Measurements from ENCODE around the gene CASP9.
"Not testable (repeated sequence)": the region's sequence is repeated elsewhere in the genome, so short reads cannot be mapped to it uniquely, and the experiment has no call there.

The CASP9 gene

GRCh38 chr1:15493869-15494390 is 30.1 kb downstream of the CASP9 start:
- DNase-seq: no peak

DNA sequence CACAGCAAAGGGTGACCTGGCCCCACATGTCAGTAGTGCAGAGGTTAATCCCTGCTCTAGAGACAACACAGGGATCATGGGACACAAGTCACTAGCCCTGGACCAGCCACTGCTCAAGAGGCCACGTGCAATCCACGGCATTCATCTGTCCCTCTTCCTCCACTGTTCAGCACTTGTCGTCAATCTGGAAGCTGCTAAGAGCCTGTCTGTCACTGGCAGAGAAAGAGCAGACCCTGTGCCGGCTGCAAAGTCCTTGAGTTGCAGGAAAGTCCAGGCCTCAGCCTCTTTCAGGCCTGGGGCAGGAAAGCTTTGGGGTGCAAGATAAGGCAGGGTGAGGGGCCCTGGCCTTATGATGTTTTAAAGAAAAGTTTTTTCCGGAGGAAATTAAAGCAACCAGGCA is 31.4 kb downstream of the CASP9 start:
- DNase-seq: no peak

GRCh38 chr1:15491010-15491409 is 33.0 kb downstream of the CASP9 start:
- DNase-seq: not testable (repeated sequence)

DNA sequence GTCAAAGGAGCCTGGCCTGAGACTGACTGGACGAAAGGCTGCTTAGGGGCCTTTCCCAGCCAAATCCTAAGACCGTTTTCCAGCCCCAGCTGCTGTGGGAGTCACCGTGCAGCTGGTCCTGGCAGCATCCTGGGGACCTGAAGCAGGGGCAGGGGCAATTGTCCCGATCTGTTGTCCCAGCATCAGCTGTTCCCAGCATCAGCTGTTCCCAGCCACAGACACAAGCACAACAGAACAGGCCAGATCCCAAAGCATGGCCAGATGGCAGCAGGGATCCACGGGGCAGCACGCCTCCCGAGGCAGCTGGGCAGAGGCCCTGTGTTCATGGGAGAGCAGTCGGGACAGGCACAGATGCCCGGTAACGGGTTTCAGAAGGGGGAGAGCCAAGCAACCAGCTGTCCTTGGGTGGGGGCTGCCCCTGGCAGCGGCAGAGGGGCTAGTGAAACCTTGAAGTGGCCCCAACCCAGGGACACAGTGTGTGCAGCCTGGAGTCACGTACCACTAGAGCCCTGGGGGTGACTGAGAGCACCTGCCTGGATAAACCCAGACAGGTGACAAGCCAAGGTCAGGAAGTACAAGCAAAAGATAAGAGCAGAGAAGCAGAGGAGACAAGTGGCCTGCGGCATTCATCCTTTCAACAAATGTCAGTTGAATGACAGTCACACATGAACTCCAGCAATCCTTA is 34.8 kb downstream of the CASP9 start:
- peak; percentile 91 for DNase-seq

DNA sequence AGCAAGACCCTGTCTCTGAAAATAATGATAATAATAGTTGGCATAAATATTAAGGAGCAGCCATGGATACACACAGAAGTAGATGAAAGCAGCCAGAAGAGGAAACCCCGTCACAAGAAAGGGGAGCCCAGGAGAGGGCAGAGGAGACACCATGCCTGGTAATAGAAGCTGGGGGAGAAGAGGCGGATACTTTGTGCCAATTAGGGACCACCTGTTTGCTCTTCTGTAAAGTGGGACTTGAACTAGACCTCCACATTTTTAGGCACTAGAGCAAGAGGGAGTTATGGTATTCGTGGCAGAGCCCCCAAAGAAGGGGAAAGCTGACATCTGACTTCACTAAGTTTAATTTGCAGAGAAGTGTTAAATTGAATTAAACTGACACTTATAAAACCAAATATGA is 35.6 kb downstream of the CASP9 start:
- no peak for DNase-seq

GRCh38 chr1:15486844-15487610 is 37.0 kb downstream of the CASP9 start:
- not testable (repeated sequence) for DNase-seq

- DNase-seq: no peak
These were observed 38.4 kb downstream of the CASP9 start for GRCh38 chr1:15485636-15486035.

DNA sequence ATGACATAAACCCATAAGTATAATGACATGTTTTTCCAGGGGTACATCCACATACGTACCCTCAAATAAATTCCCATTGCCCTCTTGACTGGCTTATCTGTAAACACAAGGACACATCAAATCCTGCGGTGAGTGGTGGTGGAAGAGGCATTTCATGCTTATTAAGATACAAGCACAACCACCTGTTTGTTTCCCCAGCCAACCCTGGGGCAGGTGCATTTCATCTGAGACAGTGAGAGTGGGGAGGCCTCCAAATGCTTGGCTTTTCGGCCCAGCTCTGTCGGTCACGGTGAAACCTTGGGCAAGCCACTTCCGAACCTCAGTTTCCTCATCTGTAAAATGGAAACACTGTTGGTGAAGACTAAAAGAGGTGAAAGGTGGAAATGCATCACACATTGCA is 39.6 kb downstream of the CASP9 start:
- not testable (repeated sequence) for DNase-seq

- no peak for DNase-seq
These were observed 40.0 kb downstream of the CASP9 start for GRCh38 chr1:15483971-15484370.

GRCh38 chr1:15482983-15483543 is 41.0 kb downstream of the CASP9 start:
- not testable (repeated sequence) for DNase-seq

DNA sequence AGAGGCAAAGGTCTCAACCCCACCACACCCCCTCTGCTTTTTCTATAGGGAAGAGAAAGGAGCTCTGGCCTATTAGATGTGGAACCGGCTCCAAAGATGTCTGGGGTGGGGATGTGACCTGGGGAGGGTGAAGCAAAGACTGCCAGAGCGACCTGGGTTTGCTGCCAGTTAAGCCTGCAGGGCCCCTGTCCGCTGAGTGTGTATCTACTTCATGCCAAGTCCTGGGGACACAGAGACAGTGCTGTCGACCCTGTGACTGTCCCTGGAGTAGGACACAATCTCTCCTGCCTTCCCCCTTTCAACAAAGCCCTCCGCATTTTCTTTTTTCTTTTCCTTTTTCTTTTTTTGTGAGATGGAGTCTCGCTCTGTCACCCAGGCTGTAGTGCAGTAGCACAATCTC is 41.6 kb downstream of the CASP9 start:
- not testable (repeated sequence) for DNase-seq

DNA sequence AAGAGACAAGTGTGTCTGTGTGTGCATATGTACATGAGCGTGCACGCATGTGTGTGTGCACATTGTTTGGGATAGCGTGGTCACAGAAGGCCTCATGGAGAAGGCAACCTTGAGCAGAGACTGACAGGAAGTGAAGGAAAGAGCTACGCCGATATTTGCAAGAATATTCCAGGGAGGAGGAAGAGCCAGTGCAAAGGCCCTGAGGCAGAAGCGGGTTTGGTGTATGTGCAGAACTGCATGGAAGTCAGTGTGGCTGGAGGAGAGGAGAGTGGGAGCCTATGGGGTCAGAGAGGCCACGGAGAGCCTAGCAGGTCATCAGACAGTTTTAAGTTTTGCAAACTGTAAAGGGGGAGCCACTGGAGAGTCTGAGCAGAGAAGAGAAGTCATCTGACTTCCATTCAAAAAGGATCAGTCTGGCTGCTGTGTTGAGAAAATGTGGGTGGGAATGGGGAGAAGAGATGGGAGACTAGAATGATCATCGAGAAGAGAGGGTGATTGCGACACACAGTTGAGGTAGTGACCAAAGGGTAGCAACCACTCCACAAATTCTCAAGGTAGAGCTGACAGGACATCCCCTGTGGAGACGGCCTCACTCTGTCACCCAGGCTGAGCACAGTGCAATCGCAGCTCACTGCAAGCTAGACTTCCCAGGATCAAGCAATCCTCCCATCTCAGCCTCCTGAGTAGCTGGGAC is 44.2 kb downstream of the CASP9 start:
- no peak for DNase-seq

DNA sequence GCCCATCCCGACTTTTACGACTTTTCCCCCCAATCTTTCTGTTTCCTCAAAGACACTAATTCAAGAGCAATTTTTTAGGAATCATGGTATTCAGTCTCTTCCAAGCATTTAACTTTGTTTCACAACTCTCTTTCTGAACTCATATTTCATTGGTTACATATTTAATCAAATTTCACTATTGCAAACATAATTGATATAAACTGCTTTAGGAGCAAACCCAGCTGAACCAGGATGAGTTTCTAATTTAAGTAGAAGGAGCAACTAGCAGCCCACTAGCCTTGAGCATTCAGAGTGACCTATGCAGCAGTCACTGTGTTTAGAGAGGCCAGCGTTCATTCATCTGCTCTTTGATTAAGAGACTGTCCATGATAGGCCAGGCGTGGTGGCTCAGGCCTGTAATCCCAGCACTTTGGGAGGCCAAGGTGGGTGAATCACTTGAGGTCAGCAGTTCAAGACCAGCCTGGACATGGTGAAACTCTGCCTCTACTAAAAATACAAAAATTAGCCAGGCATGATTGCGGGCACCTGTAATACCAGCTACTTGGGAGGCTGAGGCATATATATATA is 46.3 kb downstream of the CASP9 start:
- DNase-seq: no peak

- no peak for DNase-seq
These were observed 47.1 kb downstream of the CASP9 start for GRCh38 chr1:15476927-15477326.

DNA sequence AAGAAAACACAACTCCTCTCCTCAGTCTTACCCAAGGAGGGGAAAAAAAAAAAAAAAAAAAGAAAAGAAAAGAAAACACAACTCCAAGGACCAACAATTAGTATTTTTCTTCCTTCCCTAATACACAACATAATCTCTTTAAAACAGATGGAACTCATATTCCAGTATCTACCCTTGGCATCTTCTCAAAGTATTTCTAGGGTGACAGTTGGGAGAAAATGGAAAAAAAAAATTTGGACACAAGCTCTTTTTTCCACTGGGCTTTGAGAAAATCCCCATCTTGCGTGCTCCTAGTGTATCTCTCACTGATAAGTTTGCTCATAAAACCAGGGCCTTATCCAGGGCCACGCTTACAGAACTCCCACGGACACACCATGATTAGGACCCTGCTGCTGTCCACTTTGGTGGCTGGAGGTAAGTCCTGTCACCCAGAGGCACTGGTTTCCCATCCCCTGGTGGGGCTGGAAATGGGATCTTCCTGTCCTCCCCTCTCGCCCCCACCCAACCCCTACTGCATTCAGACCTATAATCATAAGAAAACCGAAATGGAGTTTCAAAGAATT is 48.2 kb downstream of the CASP9 start, which contains the start of gene CELA2B:
TSS of gene CELA2B (plus strand) at position 353 of the 563 bp plus-strand sequence. CDS start at position 375, 22 bp downstream.
- peak; percentile 16 for DNase-seq

- DNase-seq: no peak
These were observed 51.4 kb downstream of the CASP9 start for GRCh38 chr1:15472587-15472986.

- not testable (repeated sequence) for DNase-seq
These were observed 52.3 kb downstream of the CASP9 start for GRCh38 chr1:15471723-15472122.

DNA sequence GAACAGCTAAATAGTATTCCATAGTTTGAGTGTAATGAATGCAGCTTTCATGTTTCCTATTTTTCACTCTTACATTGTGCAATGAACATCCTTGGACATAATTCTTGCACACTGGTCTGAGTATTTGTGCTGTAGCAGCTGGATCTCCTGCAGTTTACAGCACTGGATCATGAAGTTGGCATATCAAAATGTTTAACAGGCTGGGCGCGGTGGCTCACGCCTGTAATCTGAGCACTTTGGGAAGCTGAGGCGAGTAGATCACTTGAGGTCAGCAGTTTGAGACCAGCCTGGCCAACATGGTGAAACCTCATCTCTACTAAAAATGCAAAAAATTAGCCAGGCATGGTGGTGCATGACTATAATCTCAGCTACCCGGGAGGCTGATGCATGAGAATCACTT is 52.9 kb downstream of the CASP9 start:
- not testable (repeated sequence) for DNase-seq

- peak; percentile 90 for DNase-seq
These were observed 54.1 kb downstream of the CASP9 start for GRCh38 chr1:15469821-15470448.

DNA sequence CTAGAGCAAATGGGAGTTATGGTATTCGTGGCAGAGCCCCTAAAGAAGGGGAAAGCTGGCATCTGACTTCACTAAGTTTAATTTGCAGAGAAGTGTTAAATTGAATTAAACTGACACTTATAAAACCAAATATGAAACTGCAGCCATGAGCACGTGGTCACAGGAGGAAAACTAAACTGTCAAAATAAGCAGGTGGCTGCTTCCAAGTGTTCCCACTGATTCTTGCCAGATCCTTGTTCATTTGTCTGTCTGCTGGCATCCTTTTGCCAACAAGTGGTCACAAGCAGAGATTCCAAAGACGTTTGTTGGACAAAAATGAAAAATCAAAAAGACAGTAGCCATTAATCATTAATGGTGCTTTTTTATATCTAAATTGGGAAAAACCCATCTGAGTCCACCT is 54.7 kb downstream of the CASP9 start:
- peak; percentile 44 for DNase-seq

GRCh38 chr1:15468145-15468544 is 55.9 kb downstream of the CASP9 start:
- no peak for DNase-seq
